Naive thymus-derived CD4-positive, alpha-beta T cell (primary cell): ENCODE data around the gene CNP. TPM values are rescaled to one million over a fixed set of nuclear protein-coding genes. Genes with fewer than 3 reads are reported as not detected.

Experiments
- ATAC-seq: fragments of 150-1000 bp; cut with Tn5 transposase; 2 replicates; pipeline ENCODE4 v1.10.0; 2021; ENCODE audit warnings: mild to moderate bottlenecking, moderate library complexity
- CTCF ChIA-PET: fragments of 350-600 bp; sonication (Branson Sonifier 250); formaldehyde crosslinking; loops from one replicate; lab custom pipeline; 2021; ENCODE audit warnings: antibody characterized with exemption; lab: Charles Lee
- POLR2A ChIA-PET: fragments of 350-600 bp; sonication (Branson Sonifier 250); formaldehyde crosslinking; loops from one replicate; lab custom pipeline; 2021; ENCODE audit warnings: antibody characterized with exemption, inconsistent platforms; lab: Charles Lee
- DNase-seq, 9 donors: peaks; one replicate each; pipeline versions ENCODE4 v3.0.0 to v3.0.0-alpha.2; 2020 to 2022; ENCODE audit warnings: mixed read lengths in 1 of 9
- H3K27ac ChIP-seq: one replicate; pipeline ENCODE4 v1.7.0; 2013; ENCODE audit warnings: mild to moderate bottlenecking, low read depth, low read length, moderate library complexity
- H3K27me3 ChIP-seq, 2 donors: one replicate each; pipeline ENCODE4 v1.7.0; 2013; ENCODE audit warnings: low read length in 2 of 2, mild to moderate bottlenecking in 2 of 2, moderate library complexity in 2 of 2; ENCODE audit not compliant: control insufficient read depth in 2 of 2, insufficient read depth in 2 of 2
- H3K36me3 ChIP-seq, 3 experiments: 1 replicate in 2 of 3; 2 replicates in 1 of 3; pipeline ENCODE4 v1.7.0; 2013; ENCODE audit warnings: low read length in 3 of 3, mild to moderate bottlenecking in 3 of 3, moderate library complexity in 1 of 3; ENCODE audit not compliant: insufficient read depth in 3 of 3, control insufficient read depth in 2 of 3
- H3K4me1 ChIP-seq, 2 donors: one replicate each; pipeline ENCODE4 v1.7.0; 2013; ENCODE audit warnings: low read length in 2 of 2, mild to moderate bottlenecking in 2 of 2, moderate library complexity in 1 of 2; ENCODE audit not compliant: control insufficient read depth in 2 of 2, insufficient read depth in 2 of 2
- H3K4me3 ChIP-seq: 2 replicates; pipeline ENCODE4 v1.7.0; 2013; ENCODE audit warnings: mild to moderate bottlenecking, low read length
- H3K9me3 ChIP-seq, 3 experiments: 1 replicate in 2 of 3; 2 replicates in 1 of 3; pipeline ENCODE4 v1.7.0; 2013; ENCODE audit warnings: low read length in 3 of 3; ENCODE audit not compliant: control insufficient read depth in 2 of 3
- H3K27ac Mint-ChIP-seq, 9 donors: one replicate each; pipeline ENCODE4 v1.8.0; 2020 to 2022; ENCODE audit warnings: mixed read lengths in 9 of 9, mild to moderate bottlenecking in 8 of 9, moderate library complexity in 5 of 9, inconsistent platforms in 2 of 9
- H3K27me3 Mint-ChIP-seq, 5 donors: one replicate each; pipeline ENCODE4 v1.8.0; 2021 to 2022; ENCODE audit warnings: mixed read lengths in 5 of 5, mild to moderate bottlenecking in 1 of 5
- H3K36me3 Mint-ChIP-seq, 5 donors: one replicate each; pipeline ENCODE4 v1.8.0; 2020 to 2022; ENCODE audit warnings: mixed read lengths in 5 of 5, mild to moderate bottlenecking in 3 of 5, inconsistent platforms in 1 of 5
- H3K4me1 Mint-ChIP-seq, 7 donors: one replicate each; pipeline ENCODE4 v1.8.0; 2020 to 2022; ENCODE audit warnings: mixed read lengths in 7 of 7, mild to moderate bottlenecking in 3 of 7, inconsistent platforms in 1 of 7
- H3K4me3 Mint-ChIP-seq, 10 donors: one replicate each; pipeline ENCODE4 v1.8.0; 2020 to 2022; ENCODE audit warnings: mild to moderate bottlenecking in 10 of 10, mixed read lengths in 10 of 10, moderate library complexity in 6 of 10, inconsistent platforms in 2 of 10
- H3K9me3 Mint-ChIP-seq, 11 donors: one replicate each; pipeline ENCODE4 v1.8.0; 2020 to 2022; ENCODE audit warnings: mixed read lengths in 11 of 11, mild to moderate bottlenecking in 4 of 11, inconsistent platforms in 1 of 11, moderate library complexity in 1 of 11
- intact Hi-C, 2 donors: fragments of 100-400 bp; cut with micrococcal nuclease; formaldehyde crosslinking; loops; one replicate each; pipeline ENCODE4 v1.15.1; 2023
- polyA plus RNA-seq, 2 donors: library from polyadenylated mRNA; unstranded; fragments of 300-500 nt; fragmentation: Illumina TruSeq; gene quantifications; one replicate each; pipeline ENCODE4 v1.2.3, GENCODE V29; 2021
- total RNA-seq, 6 experiments: library from RNA in 5 of 6; stranded (reverse) in 5 of 6; gene quantifications; 1 replicate in 5 of 6; 2 replicates in 1 of 6; pipeline ENCODE4 v1.2.3 and lab custom pipeline; 2021 to 2026

CNP gene
- total and polyA plus RNA-seq, 7 experiments from 2014 or later = 29.6 to 86.3 (median 32.5) TPM

DNA sequence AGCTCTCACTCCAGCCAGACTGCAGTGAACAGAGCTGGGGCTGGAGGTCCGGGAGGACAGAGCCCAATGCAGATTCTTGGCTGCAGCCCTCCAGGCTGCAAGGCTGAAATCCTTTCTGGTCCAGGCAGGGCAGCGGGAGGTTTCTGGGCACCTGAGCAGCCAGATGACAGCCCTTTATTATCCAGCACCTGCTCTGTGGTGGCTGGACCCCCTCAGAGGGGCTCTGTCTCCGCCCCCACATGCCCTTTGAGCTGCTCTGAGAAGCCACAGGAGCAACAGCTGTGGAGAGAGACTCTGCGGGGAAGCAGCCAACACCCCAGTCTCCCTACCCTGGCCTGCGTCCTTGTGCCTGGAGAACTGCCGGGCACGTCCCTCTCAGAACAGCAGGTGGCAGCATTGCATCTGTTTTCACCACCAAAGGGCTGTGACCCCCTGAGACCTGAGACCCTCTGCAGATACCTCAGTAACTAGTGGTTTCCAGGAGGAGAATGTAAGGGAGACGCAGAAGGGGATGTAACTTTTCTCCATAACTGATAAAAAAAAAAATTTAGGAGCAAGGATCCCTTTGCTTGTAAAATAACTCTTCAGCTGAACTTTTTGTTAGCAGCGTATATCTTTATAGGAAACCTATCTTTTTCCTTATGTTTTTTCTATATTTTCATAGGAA is 3.7 kb upstream of the CNP start:
- H3K36me3 Mint-ChIP-seq = peaks cover 0 to 3% (median 0%) of the 10 kb centered on the region in 5 donors
- Histone ChIP-seq H3K36me3 (peaks cover 0 to under 1% (median 0%) of the 10 kb centered on the region in 3 experiments), H3K4me3 (no peak overlapping the region), H3K4me1 (peaks cover 7 to 8% of the 10 kb centered on the region in 2 donors), H3K27ac (no peak overlapping the region), H3K9me3 (no peaks in the 10 kb centered on the region), H3K27me3 (no peaks in the 10 kb centered on the region)
- DNase-seq (peak; percentile 43 to 72 (median 63)), ATAC-seq (peak; percentile 27)
- intact Hi-C loops = loop anchor here (1.0 kb wide), 2 partner anchors 104 to 153 kb away; no protein-coding TSS in a partner anchor
- POLR2A ChIA-PET = interaction anchor here (0.6 to 1.3 kb wide), 6 partner anchors 54 to 232 kb away, joined by 3 to 4 read pairs (median 4); partner anchors contain the start of genes DHX58, DNAJC7 and GHDC
- CTCF ChIA-PET = interaction anchor here (0.6 to 1.3 kb wide), 12 partner anchors 9 to 158 kb away, joined by 3 to 7 read pairs (median 4); partner anchors contain the start of gene KAT2A
- peaks cover 12 to 24% (median 19%) of the 10 kb centered on the region in 7 donors for H3K4me1 Mint-ChIP-seq
- peak overlapping the region in 3 of 9 donors; percentile 32 to 72 (median 54) for H3K27ac Mint-ChIP-seq
- peak overlapping the region in 3 of 10 donors; percentile 41 to 63 (median 46) for H3K4me3 Mint-ChIP-seq
- H3K9me3 Mint-ChIP-seq = peaks cover 0 to 5% (median 0%) of the 10 kb centered on the region in 11 donors
- peaks cover 0 to 2% (median 0%) of the 10 kb centered on the region in 5 donors for H3K27me3 Mint-ChIP-seq

DNA sequence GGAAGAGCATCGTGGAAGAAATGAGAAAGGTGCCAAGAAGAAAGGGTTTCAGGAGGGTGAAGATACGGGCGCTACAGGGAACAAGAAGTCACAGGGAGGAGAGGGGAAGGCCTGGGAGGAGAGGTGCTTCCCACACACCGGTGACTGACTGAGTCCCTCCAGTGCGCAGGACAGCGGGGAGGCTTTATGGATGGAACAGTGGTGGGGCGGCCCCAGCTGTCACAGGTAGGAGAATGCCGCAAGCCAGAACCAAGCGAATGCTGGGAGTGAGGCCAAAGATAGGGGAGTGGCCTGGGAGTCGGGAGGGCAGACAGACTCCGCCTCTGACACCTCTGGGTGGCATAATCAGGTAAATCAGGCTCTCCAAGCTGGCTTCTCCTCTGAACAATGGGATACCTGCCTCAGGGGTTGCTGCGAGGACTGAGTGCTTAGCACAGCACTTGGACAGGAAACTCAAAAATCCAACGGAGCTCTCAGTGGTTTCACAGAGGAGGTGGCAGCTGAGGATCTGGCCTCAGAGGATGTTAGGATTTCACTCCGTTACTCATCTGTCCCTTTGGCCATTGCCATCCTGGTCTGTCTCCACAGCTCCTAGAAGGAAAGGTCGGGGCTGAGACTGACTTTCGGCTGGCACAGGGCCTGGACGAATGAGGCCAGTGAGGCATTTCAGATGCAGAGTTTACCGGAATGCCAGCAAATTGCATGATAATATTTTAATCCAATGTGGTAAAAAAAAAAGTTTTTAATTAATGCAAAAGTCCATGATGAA is 717 bp upstream of the CNP start:
- peaks cover 22 to 47% (median 32%) of the 10 kb centered on the region in 7 donors for H3K4me1 Mint-ChIP-seq
- H3K9me3 ChIP-seq = no peaks in the 10 kb centered on the region
- POLR2A ChIA-PET = interaction anchor here (0.7 to 4.2 kb wide), 24 partner anchors 8 to 1853 kb away, joined by 3 to 71 read pairs (median 4); partner anchors contain the start of genes ACLY, DHX58, DNAJC7 and KAT2A

DNA sequence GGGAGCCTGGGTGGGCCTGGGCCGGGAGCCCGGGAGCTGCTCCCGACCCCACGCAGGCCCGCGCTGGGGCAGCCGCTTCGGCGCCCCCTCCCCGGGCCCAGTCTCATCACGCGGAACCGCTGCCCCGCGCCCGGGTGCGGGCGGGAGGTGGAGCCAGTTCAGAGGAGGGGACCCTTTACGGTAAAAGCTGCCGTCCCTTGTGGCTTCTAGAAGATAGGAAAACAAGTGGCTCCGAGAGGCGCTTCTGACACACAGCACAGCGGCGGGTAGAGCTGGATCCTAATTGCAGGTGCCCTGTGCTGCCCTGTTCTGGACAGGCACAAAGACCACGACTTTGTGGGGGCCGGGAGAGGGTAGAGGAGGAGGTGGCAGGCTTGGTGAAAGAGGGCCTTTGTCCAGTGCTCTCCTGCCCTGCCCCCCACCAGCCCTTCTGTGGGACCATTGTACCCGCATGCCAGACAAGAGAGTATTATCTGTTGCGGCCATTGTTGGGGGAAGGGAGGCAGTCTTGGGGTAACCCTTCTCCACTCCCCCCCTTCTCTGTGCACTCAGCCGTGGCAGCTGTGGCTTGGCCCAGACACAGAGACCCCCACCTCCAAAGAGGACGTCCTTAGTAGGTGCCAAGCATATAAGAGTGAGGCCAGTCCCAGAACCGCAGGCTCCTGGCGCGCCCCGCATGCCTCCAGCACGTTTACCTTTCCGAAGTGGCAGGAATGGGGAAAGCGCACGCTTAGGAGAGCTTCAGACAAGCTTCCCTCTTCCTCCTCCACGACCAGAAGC is 736 bp downstream of the CNP start:
- Mint-ChIP-seq H3K9me3 (peaks cover 0 to 5% (median 0%) of the 10 kb centered on the region in 11 donors), H3K36me3 (peaks cover 0 to 15% (median 0%) of the 10 kb centered on the region in 5 donors), H3K4me3 (peak overlapping the region; percentile 75 to 91 (median 83)), H3K27me3 (peaks cover 0 to 2% (median 0%) of the 10 kb centered on the region in 5 donors), H3K27ac (peak overlapping the region; percentile 74 to 92 (median 87)), H3K4me1 (peaks cover 24 to 51% (median 38%) of the 10 kb centered on the region in 7 donors)
- intact Hi-C loops = loop anchor here (2.0 to 5.0 kb wide), 4 partner anchors 103 to 1515 kb away; partner anchors contain the start of genes DHX8 (in 1 of the 2), KLHL11 (in 1 of the 2), RETREG3 (in 1 of the 2) and TUBG1 (in 1 of the 2)
- ChIA-PET POLR2A (interaction anchor here (0.7 to 4.2 kb wide), 8 partner anchors 9 to 1424 kb away, joined by 3 to 71 read pairs (median 14); partner anchors contain the start of genes ACLY, DHX58, DNAJC7 and NKIRAS2), CTCF (no interaction called here)
- peaks cover 10 to 16% of the 10 kb centered on the region in 2 donors for H3K4me1 ChIP-seq
- peak in 6 of 9 donors; percentile 7 to 56 (median 40) for DNase-seq
- no peaks in the 10 kb centered on the region for H3K9me3 ChIP-seq
- H3K27ac ChIP-seq = peak overlapping the region; percentile 88
- peak overlapping the region; percentile 87 for H3K4me3 ChIP-seq
- H3K27me3 ChIP-seq = no peaks in the 10 kb centered on the region
- H3K36me3 ChIP-seq = peaks cover 0 to 17% (median 0%) of the 10 kb centered on the region in 3 experiments
- ATAC-seq = no peak

More for the DNA sequence above, 717 bp upstream of the CNP start:
- peak overlapping the region; percentile 79 to 96 (median 89) for H3K27ac Mint-ChIP-seq
- DNase-seq = peak in 8 of 9 donors; percentile 43 to 76 (median 54)
- H3K36me3 Mint-ChIP-seq = peaks cover 0 to 11% (median 0%) of the 10 kb centered on the region in 5 donors
- H3K4me1 ChIP-seq = peaks cover 10 to 14% of the 10 kb centered on the region in 2 donors
- peak overlapping the region; percentile 78 to 93 (median 88) for H3K4me3 Mint-ChIP-seq
- peaks cover 0 to 5% (median 0%) of the 10 kb centered on the region in 11 donors for H3K9me3 Mint-ChIP-seq
- peak overlapping the region; percentile 87 for H3K4me3 ChIP-seq
- peak; percentile 52 for ATAC-seq
- H3K27me3 ChIP-seq = no peaks in the 10 kb centered on the region
- CTCF ChIA-PET = interaction anchor here (0.6 to 1.8 kb wide), 12 partner anchors 19 to 564 kb away, joined by 3 to 5 read pairs (median 3); partner anchors contain the start of genes DHX58, DNAJC7 and NKIRAS2
- peak overlapping the region; percentile 88 for H3K27ac ChIP-seq
- intact Hi-C loops = loop anchor here (1.0 to 5.0 kb wide), 11 partner anchors 36 to 1517 kb away; partner anchors contain the start of genes DHX58 (in 2 of the 2), DNAJC7 (in 2 of the 2), DHX8 (in 1 of the 2) and KAT2A (in 1 of the 2)
- H3K27me3 Mint-ChIP-seq = peaks cover 0 to 2% (median 0%) of the 10 kb centered on the region in 5 donors
- peaks cover 0 to 8% (median 0%) of the 10 kb centered on the region in 3 experiments for H3K36me3 ChIP-seq

DNA sequence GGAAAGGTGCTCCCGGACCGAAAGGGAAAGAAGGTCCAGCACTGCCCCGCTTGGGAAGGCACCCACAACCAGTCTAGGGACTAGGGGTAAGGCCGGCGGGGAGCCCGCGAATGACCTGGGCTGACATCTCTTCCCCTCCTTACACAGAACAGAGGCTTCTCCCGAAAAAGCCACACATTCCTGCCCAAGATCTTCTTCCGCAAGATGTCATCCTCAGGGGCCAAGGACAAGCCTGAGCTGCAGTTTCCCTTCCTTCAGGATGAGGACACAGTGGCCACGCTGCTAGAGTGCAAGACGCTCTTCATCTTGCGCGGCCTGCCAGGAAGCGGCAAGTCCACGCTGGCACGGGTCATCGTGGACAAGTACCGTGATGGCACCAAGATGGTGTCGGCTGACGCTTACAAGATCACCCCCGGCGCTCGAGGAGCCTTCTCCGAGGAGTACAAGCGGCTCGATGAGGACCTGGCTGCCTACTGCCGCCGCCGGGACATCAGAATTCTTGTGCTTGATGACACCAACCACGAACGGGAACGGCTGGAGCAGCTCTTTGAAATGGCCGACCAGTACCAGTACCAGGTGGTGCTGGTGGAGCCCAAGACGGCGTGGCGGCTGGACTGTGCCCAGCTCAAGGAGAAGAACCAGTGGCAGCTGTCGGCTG is 1.5 kb downstream of the CNP start:
- no peak for DNase-seq

DNA sequence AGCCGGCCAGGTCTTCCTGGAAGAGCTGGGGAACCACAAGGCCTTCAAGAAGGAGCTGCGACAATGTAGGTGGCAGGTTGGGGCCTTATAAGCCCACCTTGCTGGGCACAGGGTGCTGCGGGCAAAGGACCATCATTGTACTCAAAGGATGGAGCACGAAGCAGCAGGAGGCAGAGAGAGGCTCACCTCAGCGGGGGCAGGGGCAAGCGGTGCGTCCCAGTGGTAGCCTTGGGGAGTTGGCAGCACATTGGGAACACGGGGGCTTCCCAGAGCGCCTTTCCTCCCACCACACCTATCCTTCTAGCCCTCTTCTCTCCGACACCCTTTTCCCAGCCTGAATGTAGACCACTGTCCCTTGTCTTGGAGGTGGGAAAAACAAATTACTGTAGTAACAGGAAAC is 2.1 kb downstream of the CNP start:
- H3K27me3 ChIP-seq = no peaks in the 10 kb centered on the region
- peaks cover 0 to 2% (median 0%) of the 10 kb centered on the region in 5 donors for H3K27me3 Mint-ChIP-seq
- peaks cover 0 to 5% (median 0%) of the 10 kb centered on the region in 11 donors for H3K9me3 Mint-ChIP-seq
- peaks cover 0 to 19% (median 4%) of the 10 kb centered on the region in 5 donors for H3K36me3 Mint-ChIP-seq
- ATAC-seq (no peak), DNase-seq (no peak)
- peak overlapping the region in 8 of 10 donors; percentile 48 to 91 (median 67) for H3K4me3 Mint-ChIP-seq
- ChIA-PET CTCF (no interaction called here), POLR2A (interaction anchor here (1.1 to 4.2 kb wide), 4 partner anchors 7 to 144 kb away, joined by 3 to 71 read pairs (median 14); partner anchors contain the start of genes DHX58, DNAJC7 and NKIRAS2)
- intact Hi-C loops = loop anchor here (5.0 kb wide), 1 partner anchor 231 kb away; no protein-coding TSS in a partner anchor
- peak overlapping the region; percentile 8 to 92 (median 51) for H3K27ac Mint-ChIP-seq
- peaks cover 0 to 30% (median 0%) of the 10 kb centered on the region in 3 experiments for H3K36me3 ChIP-seq
- H3K4me1 Mint-ChIP-seq = peaks cover 27 to 55% (median 50%) of the 10 kb centered on the region in 7 donors
- no peak overlapping the region for H3K27ac ChIP-seq
- H3K4me3 ChIP-seq = no peak overlapping the region
- peaks cover 10 to 16% of the 10 kb centered on the region in 2 donors for H3K4me1 ChIP-seq
- H3K9me3 ChIP-seq = no peaks in the 10 kb centered on the region

More for the DNA sequence above, 1.5 kb downstream of the CNP start:
- peaks cover 0 to 19% (median 4%) of the 10 kb centered on the region in 5 donors for H3K36me3 Mint-ChIP-seq
- ChIA-PET CTCF (no interaction called here), POLR2A (interaction anchor here (1.1 to 4.2 kb wide), 7 partner anchors 8 to 145 kb away, joined by 3 to 71 read pairs (median 19); partner anchors contain the start of genes ACLY, DHX58, DNAJC7 and NKIRAS2)
- peak overlapping the region; percentile 32 to 91 (median 83) for H3K4me3 Mint-ChIP-seq
- H3K27ac Mint-ChIP-seq = peak overlapping the region; percentile 51 to 92 (median 87)
- Histone ChIP-seq H3K36me3 (peaks cover 0 to 24% (median 0%) of the 10 kb centered on the region in 3 experiments), H3K27ac (peak overlapping the region; percentile 88), H3K4me3 (no peak overlapping the region), H3K27me3 (no peaks in the 10 kb centered on the region), H3K4me1 (peaks cover 10 to 16% of the 10 kb centered on the region in 2 donors), H3K9me3 (no peaks in the 10 kb centered on the region)
- no peak for ATAC-seq
- peaks cover 27 to 55% (median 44%) of the 10 kb centered on the region in 7 donors for H3K4me1 Mint-ChIP-seq
- peaks cover 0 to 2% (median 0%) of the 10 kb centered on the region in 5 donors for H3K27me3 Mint-ChIP-seq
- intact Hi-C loops = loop anchor here (2.0 to 5.0 kb wide), 4 partner anchors 103 to 1515 kb away; partner anchors contain the start of genes DHX8 (in 1 of the 2), KLHL11 (in 1 of the 2), RETREG3 (in 1 of the 2) and TUBG1 (in 1 of the 2)
- peaks cover 0 to 5% (median 0%) of the 10 kb centered on the region in 11 donors for H3K9me3 Mint-ChIP-seq
